ENCODE measurements around the gene PDK2. TPM values are rescaled to one million over a fixed set of nuclear protein-coding genes. Genes with fewer than 3 reads are reported as not detected.

PDK2 gene
- total RNA-seq, 4 donors from 2014 or later: 37.9 to 77.7 (median 49.8) TPM

DNA sequence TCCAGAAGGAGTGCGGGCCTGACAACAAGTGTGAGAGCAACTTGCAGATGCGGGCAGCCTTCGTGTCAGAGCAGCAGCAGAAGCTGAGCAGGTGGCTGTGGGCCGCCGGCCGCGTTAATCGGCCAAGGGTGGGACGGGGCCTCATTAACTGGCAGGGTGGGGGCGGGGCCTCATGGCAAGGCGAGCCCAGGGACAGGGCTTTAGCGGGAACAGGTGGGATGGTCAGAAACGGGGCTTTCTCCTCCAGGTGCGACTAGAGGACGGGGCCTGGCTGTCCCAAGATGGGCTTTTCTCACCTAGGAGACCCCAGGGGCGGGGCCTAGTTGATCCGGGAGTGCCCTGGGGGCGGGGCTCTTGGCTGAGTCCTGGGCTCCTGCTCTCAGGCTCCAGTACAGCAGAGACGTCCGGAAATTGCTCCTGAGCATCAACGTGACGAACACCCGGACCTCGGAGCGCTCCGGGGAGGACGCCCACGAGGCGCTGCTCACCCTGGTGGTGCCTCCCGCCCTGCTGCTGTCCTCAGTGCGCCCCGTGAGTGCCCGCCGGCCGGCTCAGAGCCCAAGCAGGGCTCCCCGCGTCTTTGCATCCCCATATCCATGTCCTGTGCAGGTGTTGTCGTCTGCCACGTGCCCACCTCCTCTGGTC, 18.4 kb upstream of the PDK2 start:
- no peak overlapping the region for H3K4me3 ChIP-seq
- TF ChIP-seq EP300 (IDR thresholded peaks at IDR 0.05) (no peak), POLR2A (IDR thresholded peaks at IDR 0.05) (no peak), CTCF (IDR thresholded peaks at IDR 0.05) (no peak)
- no peak overlapping the region for H3K27ac ChIP-seq
- H3K27me3 ChIP-seq: no peaks in the 10 kb centered on the region
- H3K9me3 ChIP-seq: no peaks in the 10 kb centered on the region
- H3K36me3 ChIP-seq: peaks cover 3 to 90% (median 3%) of the 10 kb centered on the region in 3 donors
- no peak for DNase-seq (ENCODE audit: low spot score in 2 of 2)
- peaks cover 0 to 3% (median 0%) of the 10 kb centered on the region in 4 donors for H3K4me1 ChIP-seq
- WGBS, 2 donors: 56 to 79% methylated on average over 25 to 36 of the region's 39 CpGs

- no peaks in the 10 kb centered on the region for H3K9me3 ChIP-seq
- WGBS, 2 donors: 94% methylated on average over 4 of the region's 4 CpGs
- peaks cover 3 to 89% (median 3%) of the 10 kb centered on the region in 3 donors for H3K36me3 ChIP-seq
- TF ChIP-seq CTCF (IDR thresholded peaks at IDR 0.05) (no peak), EP300 (IDR thresholded peaks at IDR 0.05) (no peak), POLR2A (IDR thresholded peaks at IDR 0.05) (no peak)
- no peak for DNase-seq (ENCODE audit: low spot score in 2 of 2)
- H3K27ac ChIP-seq: no peak overlapping the region
- no peaks in the 10 kb centered on the region for H3K27me3 ChIP-seq
- peaks cover 0 to 3% (median 0%) of the 10 kb centered on the region in 4 donors for H3K4me1 ChIP-seq
- no peak overlapping the region for H3K4me3 ChIP-seq
Observed at GRCh38 chr17:50078430-50078829, 16.7 kb upstream of the PDK2 start.

DNA sequence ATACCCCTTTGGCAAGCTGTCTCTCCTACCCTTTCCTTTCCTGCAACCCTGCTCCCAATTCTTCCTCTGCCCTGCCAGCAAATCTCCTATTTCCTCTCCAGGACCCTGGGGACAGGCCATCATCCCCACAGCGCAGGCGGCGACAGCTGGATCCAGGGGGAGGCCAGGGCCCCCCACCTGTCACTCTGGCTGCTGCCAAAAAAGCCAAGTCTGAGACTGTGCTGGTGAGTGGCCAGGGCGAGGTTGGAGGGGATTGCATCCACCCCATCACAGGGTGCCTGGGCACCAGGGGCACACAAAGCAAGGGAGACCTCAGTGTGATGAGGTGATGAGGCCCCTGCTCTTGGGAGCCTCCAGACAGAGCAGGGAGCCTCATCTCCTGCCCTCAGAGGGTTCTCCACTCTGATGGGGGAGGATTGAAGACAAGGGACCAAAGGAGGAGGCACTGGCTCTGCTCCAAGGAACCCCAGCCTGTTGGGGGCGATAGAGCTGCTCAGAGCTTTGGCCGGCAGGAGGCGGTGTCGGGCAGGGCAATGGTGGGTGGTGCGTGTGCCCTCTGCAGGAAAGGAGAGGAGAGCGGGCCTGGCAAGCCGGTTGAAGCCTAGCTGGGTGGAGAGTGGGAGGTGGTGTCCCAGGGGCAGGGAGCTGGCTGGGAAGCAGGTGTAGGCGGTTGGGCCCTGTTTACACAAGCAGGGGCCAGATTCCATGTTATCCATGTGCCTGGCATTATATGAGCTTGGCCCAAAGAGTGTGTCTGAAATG, 15.6 kb upstream of the PDK2 start:
- TF ChIP-seq POLR2A (IDR thresholded peaks at IDR 0.05): no peak
- TF ChIP-seq EP300 (IDR thresholded peaks at IDR 0.05): no peak
- peak; percentile 22 to 55 (median 41) for TF ChIP-seq CTCF (IDR thresholded peaks at IDR 0.05)
- Histone ChIP-seq H3K9me3 (no peaks in the 10 kb centered on the region), H3K36me3 (peaks cover 3 to 79% (median 3%) of the 10 kb centered on the region in 3 donors), H3K4me1 (peaks cover 0 to 3% (median 0%) of the 10 kb centered on the region in 4 donors), H3K27ac (peak overlapping the region in 1 of 4 donors; percentile 21), H3K4me3 (no peak overlapping the region), H3K27me3 (no peaks in the 10 kb centered on the region)
- 62 to 72% methylated on average over 12 of the region's 12 CpGs for WGBS, 2 donors
- DNase-seq (ENCODE audit: low spot score in 2 of 2): no peak

DNA sequence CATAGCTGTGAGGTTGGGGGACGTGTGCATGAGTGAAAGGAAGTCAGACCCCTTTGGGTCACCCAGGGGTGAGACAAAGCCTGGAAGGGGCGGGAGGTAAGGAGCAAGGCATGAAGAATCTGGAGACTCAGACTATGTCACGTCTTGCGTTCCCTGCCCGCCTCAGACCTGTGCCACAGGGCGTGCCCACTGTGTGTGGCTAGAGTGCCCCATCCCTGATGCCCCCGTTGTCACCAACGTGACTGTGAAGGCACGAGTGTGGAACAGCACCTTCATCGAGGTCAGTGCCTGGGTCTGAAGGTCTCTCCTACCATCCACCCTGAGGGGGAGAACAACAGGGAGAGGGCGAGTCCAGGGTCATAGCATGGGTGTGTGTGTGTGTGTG, 15.1 kb upstream of the PDK2 start:
- Histone ChIP-seq H3K4me3 (no peak overlapping the region), H3K36me3 (peaks cover 3 to 79% (median 3%) of the 10 kb centered on the region in 3 donors), H3K9me3 (no peaks in the 10 kb centered on the region), H3K4me1 (peaks cover 0 to 3% (median 0%) of the 10 kb centered on the region in 4 donors), H3K27me3 (no peaks in the 10 kb centered on the region), H3K27ac (peak overlapping the region in 1 of 4 donors; percentile 21)
- no peak for DNase-seq (ENCODE audit: low spot score in 2 of 2)
- TF ChIP-seq EP300 (IDR thresholded peaks at IDR 0.05) (no peak), POLR2A (IDR thresholded peaks at IDR 0.05) (no peak), CTCF (IDR thresholded peaks at IDR 0.05) (no peak)
- WGBS, 2 donors: 77 to 88% methylated on average over 11 of the region's 11 CpGs

DNA sequence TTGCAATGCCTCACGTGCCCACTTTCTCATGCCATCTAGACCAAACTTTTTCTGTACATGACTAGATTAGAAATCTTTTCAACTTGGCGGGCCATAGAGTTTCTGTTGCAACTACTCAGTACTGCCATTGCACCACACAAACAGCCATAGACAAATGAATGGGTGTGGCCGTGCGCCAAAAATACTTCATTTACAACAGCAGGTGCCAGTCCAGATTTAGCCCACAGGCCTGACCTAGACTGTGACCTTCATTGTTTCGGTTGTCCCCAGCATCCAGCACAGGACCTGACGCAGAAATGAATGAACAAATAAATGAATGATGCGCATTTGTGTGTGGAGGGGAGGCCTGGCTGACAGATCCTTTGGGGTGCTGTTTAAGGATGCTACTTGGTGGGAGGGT, 14.3 kb upstream of the PDK2 start:
- Histone ChIP-seq H3K36me3 (peaks cover 0 to 71% (median 3%) of the 10 kb centered on the region in 3 donors), H3K4me1 (peaks cover 0 to 3% (median 0%) of the 10 kb centered on the region in 4 donors), H3K4me3 (no peak overlapping the region), H3K9me3 (no peaks in the 10 kb centered on the region), H3K27ac (no peak overlapping the region), H3K27me3 (no peaks in the 10 kb centered on the region)
- no peak for DNase-seq (ENCODE audit: low spot score in 2 of 2)
- WGBS, 2 donors: 82 to 90% methylated on average over 7 of the region's 7 CpGs
- no peak for TF ChIP-seq CTCF (IDR thresholded peaks at IDR 0.05)
